AG09319 (cell line): ENCODE data around the gene GRIA3.
"Not testable (repeated sequence)": the region's sequence is repeated elsewhere in the genome, so short reads cannot be mapped to it uniquely, and the experiment has no call there.

Source experiments
- DNase-seq: peaks from one replicate; pipeline ENCODE4 v3.0.0-alpha.2; 2010; ENCODE audit warnings: low read depth; ENCODE audit errors: extremely low read depth
- CTCF ChIP-seq: IDR thresholded peaks from 2 replicates; pipeline ENCODE4 v1.5.1; 2011; ENCODE audit warnings: low read depth, mild to moderate bottlenecking, inconsistent platforms, low read length, moderate library complexity

Gene GRIA3

GRCh38 chrX:123525123-123525725 lies 341.1 kb downstream of the GRIA3 start:
- TF ChIP-seq CTCF, result no peak
- no peak for DNase-seq

GRCh38 chrX:123530726-123531125 lies 346.6 kb downstream of the GRIA3 start:
- not testable (repeated sequence) for DNase-seq
